K562 (cell line): Measurements from ENCODE around the gene ZNF593OS. TPM values are rescaled to one million over a fixed set of nuclear protein-coding genes. Genes with fewer than 3 reads are reported as not detected.

Source experiments
- ETS1 ChIP-seq: conservative IDR thresholded peaks from 2 replicates; pipeline ENCODE4 v1.6.1; 2011; ENCODE audit warnings: low read depth, mild to moderate bottlenecking, low read length; ENCODE audit not compliant: control insufficient read depth
- FOS ChIP-seq: IDR thresholded peaks from 3 replicates; pipeline ENCODE4 v1.6.1; 2011; ENCODE audit not compliant: insufficient read length; ENCODE audit errors: extremely low read depth
- HMG20A ChIP-seq: fragments of 450-650 bp; formaldehyde crosslinking; conservative IDR thresholded peaks from 2 replicates; pipeline ENCODE4 v1.4.0; 2020; ENCODE audit warnings: mild to moderate bottlenecking, mixed read lengths
- ILF3 ChIP-seq: fragments of 450-650 bp; IDR thresholded peaks from 2 replicates; pipeline ENCODE4 v1.6.1; 2018; ENCODE audit warnings: antibody characterized with exemption, mild to moderate bottlenecking, moderate library complexity, borderline replicate concordance
- KDM5B ChIP-seq: fragments of 200-600 bp; sonication (generic); IDR thresholded peaks from 2 replicates; pipeline ENCODE4 v1.6.1; 2012; ENCODE audit warnings: low read depth, mild to moderate bottlenecking, moderate library complexity, low read length, control low read depth, inconsistent platforms; ENCODE audit not compliant: insufficient replicate concordance
- KLF1 ChIP-seq: fragments of 450-650 bp; IDR thresholded peaks from 2 replicates; pipeline ENCODE4 v1.6.1; 2016; ENCODE audit warnings: missing genetic modification characterization, missing compliant biosample characterization
- MAFG ChIP-seq: fragments of 450-650 bp; conservative IDR thresholded peaks from 2 replicates; pipeline ENCODE4 v1.6.1; 2016; ENCODE audit warnings: missing genetic modification characterization, missing compliant biosample characterization
- MECOM ChIP-seq: fragments of 250-450 bp; sonication (Bioruptor Pico); IDR thresholded peaks from 2 replicates; pipeline ENCODE4 v1.8.0; 2022; ENCODE audit warnings: inconsistent platforms
- MEF2A ChIP-seq: IDR thresholded peaks from 2 replicates; pipeline ENCODE4 v1.6.1; 2011; ENCODE audit warnings: low read depth, mild to moderate bottlenecking, low read length, moderate library complexity; ENCODE audit not compliant: control insufficient read depth
- NFRKB ChIP-seq: fragments of 450-650 bp; IDR thresholded peaks from 2 replicates; pipeline ENCODE4 v1.6.1; 2016; ENCODE audit warnings: low read depth
- NFYB ChIP-seq: IDR thresholded peaks from 2 replicates; pipeline ENCODE4 v1.6.1; 2011; ENCODE audit warnings: mild to moderate bottlenecking, moderate library complexity; ENCODE audit not compliant: insufficient read length; ENCODE audit errors: extremely low read depth
- NR0B1 ChIP-seq: fragments of 450-650 bp; IDR thresholded peaks from one replicate; pipeline ENCODE4 v1.6.1; 2018; ENCODE audit warnings: mild to moderate bottlenecking, moderate library complexity; ENCODE audit not compliant: partially characterized antibody
- NR2C1 ChIP-seq, 2 experiments: fragments of 450-650 bp; IDR thresholded peaks; 2 replicates each; pipeline ENCODE4 v1.6.1; 2017; ENCODE audit warnings: mild to moderate bottlenecking in 2 of 2, antibody characterized with exemption in 1 of 2, inconsistent platforms in 1 of 2, missing compliant biosample characterization in 1 of 2, missing genetic modification characterization in 1 of 2
- PHTF2 ChIP-seq: fragments of 250-450 bp; sonication (Bioruptor Pico); IDR thresholded peaks from 2 replicates; pipeline ENCODE4 v1.5.0; 2021; ENCODE audit warnings: mild to moderate bottlenecking
- RBM14 ChIP-seq: fragments of 200-400 bp; formaldehyde crosslinking; IDR thresholded peaks from 2 replicates; pipeline ENCODE4 v1.6.1; 2018; ENCODE audit warnings: low read depth, mild to moderate bottlenecking, low read length, moderate library complexity, borderline replicate concordance; ENCODE audit not compliant: insufficient read depth
- RHOXF2B ChIP-seq: fragments of 250-450 bp; sonication (Bioruptor Pico); conservative IDR thresholded peaks from 2 replicates; pipeline ENCODE4 v1.5.1; 2021
- SIN3A ChIP-seq, 2 experiments: fragments of 150-350 bp in 1 of 2; IDR thresholded peaks; 2 replicates each; pipeline ENCODE4 v1.6.1; 2011 to 2016; ENCODE audit warnings: borderline replicate concordance in 2 of 2, low read depth in 2 of 2, low read length in 2 of 2, mild to moderate bottlenecking in 2 of 2, moderate library complexity in 2 of 2; ENCODE audit not compliant: control insufficient read depth in 1 of 2
- TEAD2 ChIP-seq: fragments of 450-650 bp; IDR thresholded peaks from 2 replicates; pipeline ENCODE4 v1.6.1; 2016; ENCODE audit warnings: missing genetic modification characterization, control low read depth, missing compliant biosample characterization
- ZFP1 ChIP-seq: fragments of 450-650 bp; formaldehyde crosslinking; IDR thresholded peaks from 2 replicates; pipeline ENCODE4 v1.4.0; 2020; ENCODE audit warnings: mild to moderate bottlenecking, mixed read lengths
- ZNF354B ChIP-seq: fragments of 250-450 bp; sonication (Bioruptor Pico); IDR thresholded peaks from 2 replicates; pipeline ENCODE4 v1.4.0; 2020
- ZNF384 ChIP-seq: IDR thresholded peaks from 2 replicates; pipeline ENCODE4 v1.6.1; 2012; ENCODE audit warnings: low read depth, low read length, improper control_type of control experiment
- ZNF444 ChIP-seq: fragments of 250-450 bp; sonication (Bioruptor Pico); IDR thresholded peaks from 2 replicates; pipeline ENCODE4 v1.4.0; 2020; ENCODE audit warnings: mild to moderate bottlenecking, moderate library complexity
- ZNF586 ChIP-seq: fragments of 450-650 bp; formaldehyde crosslinking; conservative IDR thresholded peaks from 2 replicates; pipeline ENCODE4 v1.4.0; 2020; ENCODE audit warnings: mild to moderate bottlenecking, moderate library complexity
- ZNF655 ChIP-seq: fragments of 250-450 bp; sonication (Bioruptor Pico); IDR thresholded peaks from 2 replicates; pipeline ENCODE4 v1.5.0; 2021
- polyA plus RNA-seq, 8 experiments: library from polyadenylated mRNA; depleted of rRNA in 4 of 8; stranded (reverse) in 5 of 8; unstranded in 3 of 8; fragments of >200 nt; fragmentation: Nextera tagmentation in 2 of 8; fragmentation: Illumina TruSeq in 1 of 8; extraction: Ambion mirVana in 2 of 8; extraction: Trizol in 1 of 8; gene quantifications; 2 replicates each; pipeline versions ENCODE4 v1.2.1 to v1.2.3, GENCODE V29; 2011 to 2014; ENCODE audit warnings: inconsistent platforms in 1 of 8, missing spikeins in 1 of 8
- total RNA-seq, 7 experiments: library from RNA; depleted of rRNA in 6 of 7; stranded (reverse); fragments of >200 nt in 6 of 7; fragmentation: Illumina TruSeq in 2 of 7; extraction: Trizol in 2 of 7; gene quantifications; 2 replicates each; pipeline versions ENCODE4 v1.2.1 to v1.2.3, GENCODE V29; 2011 to 2021; ENCODE audit warnings: low replicate concordance in 1 of 7

ZNF593OS gene
- total and polyA plus RNA-seq, 9 of the 15 experiments (the other 6 are each of a cell fraction or from before 2014, with no cell fraction given): 0.24 to 0.27 TPM; not detected in 7

GRCh38 chr1:26125946-26126320 lies 45.7 kb downstream of the ZNF593OS start (continued):
- TF ChIP-seq FOS (no peak), PHTF2 (no peak), MEF2A (no peak), ZNF354B (CRISPR knock-in tag) (peak; percentile 7; the same call in 1 of the 2 replicates), ZNF384 (no peak), KDM5B (no peak), NFRKB (peak; percentile 96), ILF3 (0 out of 2 replicates have a peak, but pooled peaks have one; percentile 18), ZNF655 (CRISPR knock-in tag) (0 out of 2 replicates have a peak, but pooled peaks have one; percentile 30), NR2C1 (IDR thresholded peaks at IDR 0.05) (no peak), NR2C1 (tag; IDR thresholded peaks at IDR 0.05) (0 out of 2 replicates have a peak, but pooled peaks have one; percentile 5), NR0B1 (peak; percentile 50), HMG20A (no peak), RBM14 (no peak), ETS1 (no peak), ZFP1 (CRISPR knock-in tag) (0 out of 2 replicates have a peak, but pooled peaks have one; percentile 0), MAFG (tag) (no peak), MECOM (CRISPR knock-in tag) (no peak), ZNF444 (CRISPR knock-in tag) (peak; percentile 28; the same call in 1 of the 2 replicates), KLF1 (tag) (no peak), RHOXF2B (no peak), NFYB (no peak), ZNF586 (no peak), TEAD2 (tag) (no peak), SIN3A (IDR thresholded peaks at IDR 0.05; ENCODE audit: borderline replicate concordance in 2 of 2, control insufficient read depth in 1 of 2, low read depth in 2 of 2, low read length in 2 of 2) (peak in 1 of 2 experiments; percentile 35; a peak in 1 of 4 replicates)
